Anterior cingulate cortex (tissue), 58 donors: Measurements from ENCODE around the gene ELF2.
"Not testable (repeated sequence)": the region's sequence is repeated elsewhere in the genome, so short reads cannot be mapped to it uniquely, and the experiment has no call there.

Source experiments
- DNase-seq, 58 donors: peaks; one replicate each; lab custom pipeline; 2025; lab: John Stamatoyannopoulos, UW

ELF2 gene

GRCh38 chr4:139177049-139177868 lies at the start of gene ELF2:
Gene ELF2 (minus strand): TSS chr4:139177218. CDS start chr4:139137701, 39,517 bp downstream.
- DNase-seq = peak; percentile 37 to 96 (median 87)

- DNase-seq = peak in 41 of 58 donors; percentile 1 to 69 (median 18)
Observed at GRCh38 chr4:139223682-139224317, 46.8 kb upstream of the ELF2 start.

- no peak for DNase-seq
Observed at GRCh38 chr4:139222215-139222614, 45.2 kb upstream of the ELF2 start.

GRCh38 chr4:139221687-139222086 lies 44.7 kb upstream of the ELF2 start:
- DNase-seq = no peak

GRCh38 chr4:139219450-139220055 lies 42.5 kb upstream of the ELF2 start:
- DNase-seq = no peak

GRCh38 chr4:139214039-139214534 lies 37.1 kb upstream of the ELF2 start:
- DNase-seq = no peak

GRCh38 chr4:139213633-139214032 lies 36.6 kb upstream of the ELF2 start:
- DNase-seq = not testable (repeated sequence)

- no peak for DNase-seq
Observed at GRCh38 chr4:139212900-139213299, 35.9 kb upstream of the ELF2 start.

GRCh38 chr4:139210486-139210885 lies 33.5 kb upstream of the ELF2 start:
- DNase-seq = no peak

- no peak for DNase-seq
Observed at GRCh38 chr4:139209470-139210063, 32.5 kb upstream of the ELF2 start.

- peak in 1 of 58 donors; percentile 1 for DNase-seq
Observed at GRCh38 chr4:139208404-139208945, 31.5 kb upstream of the ELF2 start.

GRCh38 chr4:139207873-139208403 lies 30.9 kb upstream of the ELF2 start:
- DNase-seq = peak in 10 of 58 donors; percentile 1 to 44 (median 3)

GRCh38 chr4:139207247-139207646 lies 30.2 kb upstream of the ELF2 start:
- DNase-seq = no peak

GRCh38 chr4:139202991-139203390 lies 26.0 kb upstream of the ELF2 start:
- DNase-seq = no peak

GRCh38 chr4:139200506-139200905 lies 23.5 kb upstream of the ELF2 start:
- DNase-seq = no peak

GRCh38 chr4:139200102-139200501 lies 23.1 kb upstream of the ELF2 start:
- DNase-seq = no peak

- not testable (repeated sequence) for DNase-seq
Observed at GRCh38 chr4:139197214-139197613, 20.2 kb upstream of the ELF2 start.

- no peak for DNase-seq
Observed at GRCh38 chr4:139196462-139196861, 19.4 kb upstream of the ELF2 start.

- no peak for DNase-seq
Observed at GRCh38 chr4:139191373-139191772, 14.4 kb upstream of the ELF2 start.

- DNase-seq = no peak
Observed at GRCh38 chr4:139189972-139190371, 13.0 kb upstream of the ELF2 start.
